Measurements from ENCODE around the gene SLC19A3.
"Not testable (repeated sequence)": the region's sequence is repeated elsewhere in the genome, so short reads cannot be mapped to it uniquely, and the experiment has no call there.

Gene SLC19A3

GRCh38 chr2:227717687-227718567, at the start of gene SLC19A3:
Gene SLC19A3 (minus strand): TSS chr2:227718028. CDS start chr2:227702318, 15,710 bp downstream.
- no peak for DNase-seq (ENCODE audit: low read depth in 2 of 2)

- DNase-seq (ENCODE audit: low read depth in 2 of 2) = peak; percentile 36 to 50
Measured at GRCh38 chr2:227766373-227766883, 48.6 kb upstream of the SLC19A3 start.

- no peak for DNase-seq (ENCODE audit: low read depth in 2 of 2)
Measured at GRCh38 chr2:227765788-227766372, 48.1 kb upstream of the SLC19A3 start.

GRCh38 chr2:227761740-227762476, 44.1 kb upstream of the SLC19A3 start:
- DNase-seq (ENCODE audit: low read depth in 2 of 2) = no peak

GRCh38 chr2:227759411-227760118, 41.7 kb upstream of the SLC19A3 start:
- DNase-seq (ENCODE audit: low read depth in 2 of 2) = no peak

GRCh38 chr2:227756261-227756660, 38.4 kb upstream of the SLC19A3 start:
- not testable (repeated sequence) for DNase-seq (ENCODE audit: low read depth in 2 of 2)

GRCh38 chr2:227748079-227748478, 30.3 kb upstream of the SLC19A3 start:
- no peak for DNase-seq (ENCODE audit: low read depth in 2 of 2)

- DNase-seq (ENCODE audit: low read depth in 2 of 2) = no peak
Measured at GRCh38 chr2:227745594-227745993, 27.8 kb upstream of the SLC19A3 start, which contains the start of gene SCYGR8. Gene SCYGR8 (plus strand): TSS chr2:227745894. CDS start chr2:227745894, 0 bp downstream.

- not testable (repeated sequence) for DNase-seq (ENCODE audit: low read depth in 2 of 2)
Measured at GRCh38 chr2:227740705-227741104, 22.9 kb upstream of the SLC19A3 start.

GRCh38 chr2:227739351-227739750, 21.5 kb upstream of the SLC19A3 start:
- DNase-seq (ENCODE audit: low read depth in 2 of 2) = no peak

GRCh38 chr2:227728035-227728434, 10.2 kb upstream of the SLC19A3 start, which contains the start of gene SCYGR7:
Gene SCYGR7 (plus strand): TSS chr2:227728335. CDS start chr2:227728335, 0 bp downstream.
- no peak for DNase-seq (ENCODE audit: low read depth in 2 of 2)

GRCh38 chr2:227724394-227725039, 6.7 kb upstream of the SLC19A3 start, which contains the start of gene SCYGR6:
Gene SCYGR6 (minus strand): TSS chr2:227724757. CDS start chr2:227724757, 0 bp downstream.
- DNase-seq (ENCODE audit: low read depth in 2 of 2) = no peak

- not testable (repeated sequence) for DNase-seq (ENCODE audit: low read depth in 2 of 2)
Measured at GRCh38 chr2:227722821-227723220, 5.0 kb upstream of the SLC19A3 start.

- DNase-seq (ENCODE audit: low read depth in 2 of 2) = no peak
Measured at GRCh38 chr2:227720680-227721079, 2.9 kb upstream of the SLC19A3 start.

- no peak for DNase-seq (ENCODE audit: low read depth in 2 of 2)
Measured at GRCh38 chr2:227719641-227720040, 1.8 kb upstream of the SLC19A3 start.

- no peak for DNase-seq (ENCODE audit: low read depth in 2 of 2)
Measured at GRCh38 chr2:227716501-227716900, 1.3 kb downstream of the SLC19A3 start.

GRCh38 chr2:227713291-227713690, 4.5 kb downstream of the SLC19A3 start:
- no peak for DNase-seq (ENCODE audit: low read depth in 2 of 2)

- no peak for DNase-seq (ENCODE audit: low read depth in 2 of 2)
Measured at GRCh38 chr2:227710986-227711385, 6.8 kb downstream of the SLC19A3 start.

GRCh38 chr2:227707390-227707789, 10.4 kb downstream of the SLC19A3 start:
- no peak for DNase-seq (ENCODE audit: low read depth in 2 of 2)

GRCh38 chr2:227706859-227707258, 11.0 kb downstream of the SLC19A3 start:
- DNase-seq (ENCODE audit: low read depth in 2 of 2) = no peak

- DNase-seq (ENCODE audit: low read depth in 2 of 2) = no peak
Measured at GRCh38 chr2:227703961-227704360, 13.9 kb downstream of the SLC19A3 start.
